Measurements from ENCODE around the gene FOXP1.

FOXP1 gene

DNA sequence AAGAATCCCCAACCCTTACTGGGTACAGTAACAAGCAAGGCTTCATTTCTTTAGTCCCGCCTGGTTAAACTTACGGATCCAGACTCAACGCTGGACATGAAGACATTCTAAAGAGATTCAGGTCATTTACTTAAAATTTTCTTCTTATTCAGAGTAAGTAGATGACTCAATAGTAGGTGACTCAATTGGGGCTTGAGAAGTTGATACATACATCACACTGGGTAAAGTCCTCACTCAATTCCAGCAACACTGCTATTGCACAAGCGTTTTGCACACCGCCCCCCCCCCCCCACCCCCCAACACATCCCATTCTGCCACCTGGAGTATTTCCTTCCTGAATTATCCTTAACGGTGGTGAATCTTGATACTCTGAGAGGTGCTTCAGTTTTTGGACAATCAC lies 610.0 kb downstream of the FOXP1 start:
- DNase-seq (ENCODE audit: low spot score), result no peak

- DNase-seq (ENCODE audit: low spot score), result no peak
Measured at GRCh38 chr3:70972855-70973254, 610.7 kb downstream of the FOXP1 start.

DNA sequence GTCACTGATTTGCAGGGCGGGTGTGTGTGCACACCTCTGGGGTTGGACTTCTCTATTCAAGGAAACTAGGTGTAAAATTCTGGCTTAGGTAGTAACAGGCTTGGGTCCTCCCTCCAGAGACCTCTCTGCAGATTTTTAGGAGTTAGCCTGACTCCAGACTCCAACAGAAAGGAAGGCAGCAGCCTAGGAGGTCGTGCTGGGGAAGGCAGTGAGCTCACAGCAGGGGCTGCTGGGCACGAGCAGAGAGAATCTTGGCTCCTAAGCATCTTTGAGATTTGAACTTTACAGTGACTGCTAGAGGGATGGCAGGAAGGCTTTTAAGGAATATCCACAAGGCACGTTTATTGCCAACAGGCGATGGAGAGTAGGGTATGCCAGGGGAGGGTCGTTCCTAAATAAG lies 612.6 kb downstream of the FOXP1 start:
- DNase-seq (ENCODE audit: low spot score), result no peak

DNA sequence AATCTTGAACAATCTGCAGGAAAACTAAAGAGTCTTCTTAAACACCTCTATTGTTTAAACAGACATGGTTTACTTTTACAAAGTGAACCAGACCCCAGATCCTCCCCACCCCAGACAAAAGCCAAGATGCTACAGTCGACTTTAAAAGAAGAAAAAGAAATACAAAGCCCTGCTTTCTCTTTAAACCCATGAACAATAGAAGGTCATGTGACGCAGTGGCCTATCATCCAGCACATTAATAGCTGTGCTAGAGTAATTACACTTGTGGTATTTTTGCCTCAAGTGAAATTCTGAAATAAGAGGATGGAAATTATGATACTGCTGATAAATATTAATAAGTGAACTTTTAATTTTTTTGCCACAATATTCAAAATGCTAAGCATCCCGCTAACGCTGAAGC lies 613.4 kb downstream of the FOXP1 start:
- no peak for DNase-seq (ENCODE audit: low spot score)

DNA sequence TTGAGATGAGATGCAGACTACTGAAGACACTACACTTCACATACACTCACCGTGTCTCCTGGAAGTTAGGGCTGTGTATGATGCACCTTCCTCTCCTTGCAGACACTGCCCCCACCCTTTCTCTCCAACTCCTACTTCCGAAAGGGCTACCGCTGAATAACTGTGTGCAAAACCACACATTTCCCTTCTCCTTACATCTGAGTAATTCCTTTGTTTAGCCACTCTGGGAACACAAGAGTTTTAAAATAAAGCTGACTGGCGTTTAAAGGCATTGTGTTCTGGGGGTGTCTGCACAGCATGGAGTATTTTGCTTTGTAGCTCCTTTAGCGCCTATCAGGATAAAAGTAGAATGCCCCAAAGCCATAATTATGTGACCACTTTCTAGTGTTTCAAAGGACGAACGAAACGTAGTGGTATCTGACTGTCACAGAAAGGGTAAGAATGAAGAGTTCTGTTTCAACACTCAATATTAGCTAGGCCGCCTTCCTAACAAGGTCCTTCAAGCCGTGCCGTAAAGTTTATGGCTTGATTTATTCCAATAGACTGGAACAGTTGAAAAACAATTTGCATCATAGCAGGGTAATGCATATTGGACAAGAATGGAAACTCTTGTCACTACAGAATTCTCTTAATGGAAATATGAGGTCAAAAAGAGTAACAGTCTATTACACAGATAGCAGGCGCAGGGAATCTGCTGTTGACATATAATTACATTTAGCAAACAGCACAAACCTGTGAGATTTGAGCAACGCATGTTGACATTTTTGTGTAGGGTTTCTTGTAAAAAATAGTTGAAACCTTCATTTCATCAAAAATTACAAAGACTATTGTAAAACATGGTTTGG lies 619.9 kb downstream of the FOXP1 start:
- DNase-seq (ENCODE audit: low spot score), result no peak

GRCh38 chr3:70959506-70960291 lies 623.8 kb downstream of the FOXP1 start:
- DNase-seq (ENCODE audit: low spot score), result no peak

GRCh38 chr3:70952033-70952747 lies 631.3 kb downstream of the FOXP1 start:
- DNase-seq (ENCODE audit: low spot score), result no peak

DNA sequence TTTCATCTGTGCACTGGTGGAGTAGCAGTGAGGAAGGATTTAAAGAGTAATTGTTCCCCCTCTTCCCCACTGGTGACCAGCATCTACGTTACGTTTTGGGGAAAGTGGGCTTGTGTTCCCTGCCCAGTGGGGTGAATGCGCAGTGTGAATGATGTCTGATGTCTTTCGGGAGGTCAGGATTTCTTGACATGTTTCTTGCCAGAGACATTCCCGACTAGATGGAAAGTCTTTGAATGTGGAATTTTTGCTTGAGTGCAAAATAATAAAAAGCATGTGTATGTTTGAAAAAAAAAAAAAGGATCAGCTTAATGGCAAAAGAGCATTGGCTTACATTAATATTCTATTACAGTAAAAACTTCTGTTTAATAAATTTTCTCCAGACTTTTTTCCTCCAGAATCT lies 632.2 kb downstream of the FOXP1 start:
- no peak for DNase-seq (ENCODE audit: low spot score)

- no peak for DNase-seq (ENCODE audit: low spot score)
Measured at GRCh38 chr3:70947579-70947978, 635.9 kb downstream of the FOXP1 start.

DNA sequence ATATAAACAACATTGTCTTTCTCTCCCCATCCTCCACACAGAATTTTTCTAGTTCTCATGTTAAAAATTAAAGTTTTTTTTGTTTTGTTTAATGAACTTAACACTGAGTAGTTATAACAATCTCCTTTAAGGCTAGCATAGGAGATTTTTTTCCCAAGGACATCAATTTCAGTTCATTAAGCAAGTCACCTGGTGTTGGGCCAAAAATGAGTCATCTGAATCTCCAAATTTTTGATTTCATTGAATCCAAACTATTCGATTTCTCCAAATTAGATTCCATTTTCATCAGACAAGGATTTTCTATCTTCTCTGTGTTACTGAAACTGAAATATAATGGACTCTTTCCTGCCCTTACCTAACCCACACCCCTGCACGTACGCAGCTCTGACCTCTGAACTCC lies 639.6 kb downstream of the FOXP1 start:
- DNase-seq (ENCODE audit: low spot score), result no peak

DNA sequence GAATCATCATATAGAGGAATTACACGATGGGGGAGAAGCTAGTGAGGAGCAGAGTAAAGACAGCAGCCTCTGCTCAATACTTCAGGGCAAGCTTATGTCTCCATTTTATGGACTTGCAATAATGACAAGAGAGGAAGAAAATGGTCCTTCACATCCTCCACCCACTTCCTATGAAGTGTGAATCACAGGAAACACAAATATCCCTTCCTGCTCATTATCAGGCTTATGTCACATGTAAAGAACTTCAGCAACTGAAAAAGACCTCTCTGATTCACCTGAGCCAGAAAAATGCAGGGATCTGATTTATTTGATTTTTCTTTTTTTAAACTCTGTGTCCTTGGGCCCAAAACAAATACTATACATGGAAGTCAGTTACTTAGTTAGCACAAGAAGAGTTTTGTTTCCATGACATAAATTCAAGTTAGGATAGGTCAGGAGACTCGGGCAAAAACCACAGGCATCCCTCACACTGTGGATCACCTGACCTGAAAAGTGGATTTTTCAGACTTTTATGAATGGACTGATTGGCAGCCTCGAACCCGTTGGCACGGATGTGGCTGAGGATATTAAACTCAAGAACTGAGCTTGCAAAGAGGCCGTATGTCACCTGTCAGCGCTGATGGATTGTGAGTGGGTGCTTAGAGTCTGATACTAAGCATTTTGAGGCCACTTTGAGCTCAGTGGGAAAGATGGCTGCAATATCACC lies 650.3 kb downstream of the FOXP1 start:
- DNase-seq (ENCODE audit: low spot score), result peak; percentile 63

DNA sequence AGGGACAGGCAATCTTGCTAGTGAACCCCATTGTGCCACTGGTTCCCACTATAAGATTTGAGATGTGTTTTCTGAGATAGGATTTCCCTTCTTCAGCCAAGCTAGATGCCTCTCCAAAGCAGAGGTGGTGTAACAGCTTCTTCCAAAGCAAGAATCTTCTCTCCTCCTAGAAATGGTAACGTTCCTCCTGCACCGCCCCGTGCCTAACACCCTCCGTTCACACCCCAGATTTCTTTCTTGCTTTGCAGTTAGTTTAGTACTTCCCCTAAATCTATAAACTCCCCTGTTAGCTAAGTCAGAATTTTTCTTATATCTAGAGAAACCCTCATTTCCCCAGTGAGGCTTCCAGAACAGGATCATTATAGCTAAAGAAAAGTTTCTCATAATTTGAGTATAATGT lies 653.5 kb downstream of the FOXP1 start:
- DNase-seq (ENCODE audit: low spot score), result no peak

GRCh38 chr3:70927239-70927638 lies 656.3 kb downstream of the FOXP1 start:
- DNase-seq (ENCODE audit: low spot score), result no peak

DNA sequence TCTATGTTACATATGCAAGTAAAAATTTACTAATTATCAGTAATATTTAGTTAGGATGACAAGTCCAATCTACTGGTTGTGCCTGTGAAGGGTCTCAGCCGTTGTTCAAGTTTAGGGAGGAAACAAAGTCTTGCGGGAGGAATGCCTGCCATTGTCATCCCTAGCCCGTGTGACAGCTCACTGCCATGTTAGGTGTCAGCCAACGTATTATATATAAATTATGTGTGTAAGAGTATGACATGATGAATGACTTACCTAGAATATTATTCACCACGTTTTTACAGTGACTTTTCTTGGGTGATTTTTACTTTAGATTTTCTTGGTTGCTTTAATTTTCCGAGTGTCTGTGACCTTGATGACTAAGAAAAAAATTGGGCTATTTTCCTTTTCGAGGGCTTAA lies 656.7 kb downstream of the FOXP1 start:
- no peak for DNase-seq (ENCODE audit: low spot score)

DNA sequence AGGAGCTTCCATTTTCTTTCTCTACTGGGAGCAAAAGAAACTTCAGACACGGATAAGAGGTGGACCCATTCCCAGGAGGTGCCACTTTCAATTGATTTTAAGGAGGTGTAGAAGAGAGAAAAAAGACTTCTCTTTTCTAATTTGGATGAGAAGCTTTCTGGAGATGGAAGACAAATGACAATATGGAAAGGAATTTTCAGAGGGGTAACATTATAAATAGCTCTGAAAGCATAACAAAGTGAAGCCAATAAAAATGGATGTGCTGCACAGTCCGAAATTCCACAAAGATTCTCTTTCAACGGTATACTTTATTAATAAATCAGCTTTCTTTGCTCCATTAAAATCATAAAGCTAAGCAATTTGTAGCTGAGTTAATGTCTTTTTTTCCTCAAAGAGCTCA lies 663.9 kb downstream of the FOXP1 start:
- no peak for DNase-seq (ENCODE audit: low spot score)

GRCh38 chr3:70919091-70919490 lies 664.4 kb downstream of the FOXP1 start:
- DNase-seq (ENCODE audit: low spot score), result no peak

DNA sequence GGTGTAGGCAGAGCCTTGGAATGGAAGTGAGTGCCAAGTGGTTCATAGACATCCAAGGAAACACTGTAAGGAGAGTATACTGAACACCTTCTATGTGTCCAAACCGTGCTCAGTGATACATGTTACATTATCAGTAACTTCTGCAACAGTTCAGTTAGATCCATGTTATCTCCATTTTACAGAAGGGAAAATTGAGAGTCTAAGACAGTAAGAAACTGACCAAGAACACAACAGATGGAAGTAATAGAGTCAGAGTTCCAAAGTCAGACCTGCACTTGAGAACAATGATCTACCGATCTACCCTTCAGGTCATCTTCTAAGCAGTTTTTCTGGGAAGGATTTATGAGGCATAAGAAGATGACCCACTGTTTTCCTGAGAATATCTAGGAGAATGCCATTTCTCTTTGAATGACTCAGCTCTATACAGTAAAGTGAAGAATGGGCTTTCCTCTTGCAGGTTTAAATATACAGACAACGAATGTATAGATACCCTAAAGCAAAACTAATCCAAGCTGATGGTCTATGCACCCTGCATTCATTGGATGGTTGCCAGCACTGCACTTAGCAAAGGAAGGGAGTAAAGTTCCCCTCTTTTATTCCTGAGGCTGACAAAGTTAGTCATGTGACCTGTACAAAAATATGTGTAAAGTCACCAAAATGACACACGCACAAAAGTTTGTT lies 667.0 kb downstream of the FOXP1 start:
- DNase-seq (ENCODE audit: low spot score), result peak; percentile 7

DNA sequence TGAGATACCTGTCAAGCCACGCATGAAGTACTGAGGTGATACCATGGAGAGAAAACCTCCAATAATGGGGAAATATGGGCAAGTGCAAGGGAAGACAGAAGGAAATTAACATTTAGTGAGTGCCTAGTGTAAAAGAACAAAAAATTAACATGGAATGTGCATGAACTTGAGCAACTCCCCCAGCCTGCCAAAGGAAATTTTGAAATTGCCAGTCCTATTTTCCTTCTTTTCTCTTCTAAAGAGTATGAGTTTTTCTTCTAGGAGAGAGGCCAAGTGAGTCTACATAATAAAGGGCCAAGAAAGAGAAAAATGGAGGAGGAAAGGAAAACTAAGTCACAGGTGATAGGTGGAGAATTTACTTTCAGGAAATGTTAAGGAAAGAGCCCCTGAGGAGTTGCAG lies 668.7 kb downstream of the FOXP1 start:
- no peak for DNase-seq (ENCODE audit: low spot score)

DNA sequence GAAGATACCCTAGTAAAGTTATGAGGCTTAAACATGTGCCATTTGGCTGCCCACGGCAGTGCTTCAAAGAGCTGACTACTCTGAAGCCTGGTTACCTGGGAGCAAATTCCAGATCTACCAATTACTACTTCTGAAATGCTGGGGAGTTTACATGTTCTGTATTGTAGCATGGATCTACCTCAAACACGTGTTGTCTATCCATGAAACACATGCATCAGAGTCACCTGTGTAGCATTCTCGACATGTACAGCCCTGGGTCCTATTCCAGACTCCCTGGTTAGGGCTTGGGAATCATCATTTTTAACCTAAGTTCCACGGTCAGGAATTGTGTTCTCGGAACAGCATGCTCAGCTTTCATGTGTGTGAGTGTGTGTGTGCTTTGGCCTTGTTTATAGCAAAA lies 671.8 kb downstream of the FOXP1 start:
- no peak for DNase-seq (ENCODE audit: low spot score)

GRCh38 chr3:70905491-70905890 lies 678.0 kb downstream of the FOXP1 start:
- DNase-seq (ENCODE audit: low spot score), result no peak

All from kidney capillary endothelial cell (primary cell).